Osteocyte (in vitro differentiated cells): Measurements from ENCODE around the gene CCSER1. TPM values are rescaled to one million over a fixed set of nuclear protein-coding genes. Genes with fewer than 3 reads are reported as not detected.

Experiments used
- DNase-seq: peaks from one replicate; pipeline ENCODE4 v3.0.0; 2021; ENCODE audit warnings: mixed read lengths; ENCODE audit not compliant: unreplicated experiment; ENCODE audit errors: extremely low spot score
- H3K27ac Mint-ChIP-seq: one replicate; pipeline ENCODE4 v1.8.0; 2021; ENCODE audit warnings: mild to moderate bottlenecking, mixed read lengths; ENCODE audit not compliant: unreplicated experiment
- H3K27me3 Mint-ChIP-seq: one replicate; pipeline ENCODE4 v1.8.0; 2021; ENCODE audit warnings: mixed read lengths; ENCODE audit not compliant: unreplicated experiment
- H3K36me3 Mint-ChIP-seq: one replicate; pipeline ENCODE4 v1.8.0; 2021; ENCODE audit warnings: mixed read lengths; ENCODE audit not compliant: unreplicated experiment
- H3K4me1 Mint-ChIP-seq: one replicate; pipeline ENCODE4 v1.8.0; 2021; ENCODE audit warnings: mixed read lengths; ENCODE audit not compliant: unreplicated experiment
- H3K4me3 Mint-ChIP-seq: one replicate; pipeline ENCODE4 v1.8.0; 2021; ENCODE audit warnings: mild to moderate bottlenecking, moderate library complexity, mixed read lengths; ENCODE audit not compliant: unreplicated experiment
- H3K9me3 Mint-ChIP-seq: one replicate; pipeline ENCODE4 v1.8.0; 2021; ENCODE audit warnings: mixed read lengths; ENCODE audit not compliant: unreplicated experiment
- total RNA-seq: library from RNA; stranded (reverse); gene quantifications from 2 replicates; pipeline ENCODE4 v1.2.1, GENCODE V29; 2021
- TF ChIP-seq, protein P1 (sequence below): fragments of 200-600 bp; sonication (generic); IDR thresholded peaks from 2 replicates; pipeline ENCODE4 v1.5.0; 2021; ENCODE audit warnings: antibody characterized with exemption, mild to moderate bottlenecking, moderate library complexity

CCSER1 gene
- total RNA-seq, 1 donor from 2014 or later = not detected

DNA sequence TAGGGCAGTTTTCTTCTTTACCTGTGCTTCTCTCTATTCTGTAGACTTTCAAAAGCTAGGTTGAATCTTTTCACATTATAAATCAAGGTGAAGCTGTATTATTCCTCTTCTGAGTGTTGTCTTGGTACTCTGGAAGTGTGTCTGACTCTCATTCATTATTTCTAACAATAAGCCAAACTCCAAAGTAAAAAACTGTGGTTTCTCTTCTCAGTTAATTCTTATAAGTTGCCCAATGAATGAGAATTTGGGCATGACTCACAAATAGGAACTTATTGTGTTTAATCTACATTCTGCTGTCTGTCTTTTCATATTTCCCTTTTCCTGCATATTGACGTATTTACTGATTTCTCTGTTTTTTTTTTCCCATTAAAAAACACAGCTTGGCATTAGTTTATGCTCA lies 714.5 kb downstream of the CCSER1 start:
- peaks cover 27% of the 10 kb centered on the region for H3K4me1 Mint-ChIP-seq

DNA sequence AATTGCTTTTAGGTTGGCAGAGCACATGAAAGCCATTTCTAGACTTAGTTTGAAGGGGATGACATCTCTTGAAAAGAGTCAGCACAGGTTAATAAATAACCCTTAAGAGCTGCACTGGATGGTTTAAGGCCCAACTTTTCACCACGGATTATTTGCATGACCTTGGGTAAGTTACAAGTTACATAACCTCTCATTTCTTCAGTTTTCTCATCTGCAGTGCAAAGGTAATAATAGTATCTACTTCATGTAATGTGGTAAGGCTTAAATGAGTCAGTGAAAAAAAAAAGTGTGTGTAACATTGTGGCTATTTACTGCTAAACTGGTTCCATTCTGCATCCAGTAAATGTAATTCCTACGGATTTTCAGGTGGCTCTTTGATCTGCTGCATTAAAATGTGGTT lies 715.8 kb downstream of the CCSER1 start:
- Mint-ChIP-seq H3K27ac (no peak overlapping the region), H3K4me3 (no peak overlapping the region), H3K36me3 (no peaks in the 10 kb centered on the region), H3K27me3 (no peaks in the 10 kb centered on the region), H3K4me1 (peaks cover 24% of the 10 kb centered on the region), H3K9me3 (no peaks in the 10 kb centered on the region)
- DNase-seq = no peak
- TF ChIP-seq, protein P1, sequence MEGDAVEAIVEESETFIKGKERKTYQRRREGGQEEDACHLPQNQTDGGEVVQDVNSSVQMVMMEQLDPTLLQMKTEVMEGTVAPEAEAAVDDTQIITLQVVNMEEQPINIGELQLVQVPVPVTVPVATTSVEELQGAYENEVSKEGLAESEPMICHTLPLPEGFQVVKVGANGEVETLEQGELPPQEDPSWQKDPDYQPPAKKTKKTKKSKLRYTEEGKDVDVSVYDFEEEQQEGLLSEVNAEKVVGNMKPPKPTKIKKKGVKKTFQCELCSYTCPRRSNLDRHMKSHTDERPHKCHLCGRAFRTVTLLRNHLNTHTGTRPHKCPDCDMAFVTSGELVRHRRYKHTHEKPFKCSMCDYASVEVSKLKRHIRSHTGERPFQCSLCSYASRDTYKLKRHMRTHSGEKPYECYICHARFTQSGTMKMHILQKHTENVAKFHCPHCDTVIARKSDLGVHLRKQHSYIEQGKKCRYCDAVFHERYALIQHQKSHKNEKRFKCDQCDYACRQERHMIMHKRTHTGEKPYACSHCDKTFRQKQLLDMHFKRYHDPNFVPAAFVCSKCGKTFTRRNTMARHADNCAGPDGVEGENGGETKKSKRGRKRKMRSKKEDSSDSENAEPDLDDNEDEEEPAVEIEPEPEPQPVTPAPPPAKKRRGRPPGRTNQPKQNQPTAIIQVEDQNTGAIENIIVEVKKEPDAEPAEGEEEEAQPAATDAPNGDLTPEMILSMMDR = no peak

More for the DNA sequence above, 714.5 kb downstream of the CCSER1 start:
- DNase-seq = no peak
- Mint-ChIP-seq H3K4me3 (no peak overlapping the region), H3K9me3 (no peaks in the 10 kb centered on the region), H3K27ac (no peak overlapping the region), H3K36me3 (no peaks in the 10 kb centered on the region), H3K27me3 (no peaks in the 10 kb centered on the region)
- TF ChIP-seq, protein P1 = no peak

- Mint-ChIP-seq H3K4me1 (peaks cover 24% of the 10 kb centered on the region), H3K4me3 (no peak overlapping the region), H3K36me3 (no peaks in the 10 kb centered on the region), H3K27ac (peak overlapping the region; percentile 4), H3K9me3 (no peaks in the 10 kb centered on the region), H3K27me3 (no peaks in the 10 kb centered on the region)
- TF ChIP-seq, protein P1 = no peak
- DNase-seq = no peak
Measured at GRCh38 chr4:90844241-90844640, 717.0 kb downstream of the CCSER1 start.

DNA sequence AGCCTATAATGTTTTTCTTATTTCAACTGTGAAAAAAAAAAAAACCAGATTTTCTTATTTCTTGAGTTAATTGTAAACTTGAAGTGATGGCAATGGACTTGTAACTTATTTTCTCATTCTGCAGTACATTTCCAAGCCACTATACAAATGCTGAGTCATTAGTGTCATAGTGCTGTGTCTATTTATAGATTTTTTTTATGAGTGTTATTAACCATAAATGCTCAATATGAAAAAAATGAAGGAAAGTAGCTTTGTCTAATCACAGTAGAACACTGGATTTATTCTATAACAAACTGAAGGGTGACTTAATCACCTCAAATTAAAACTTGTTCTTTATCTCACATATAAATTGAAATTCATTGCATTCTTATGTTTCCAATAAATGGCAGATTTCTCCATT lies 718.6 kb downstream of the CCSER1 start:
- no peak for DNase-seq

DNA sequence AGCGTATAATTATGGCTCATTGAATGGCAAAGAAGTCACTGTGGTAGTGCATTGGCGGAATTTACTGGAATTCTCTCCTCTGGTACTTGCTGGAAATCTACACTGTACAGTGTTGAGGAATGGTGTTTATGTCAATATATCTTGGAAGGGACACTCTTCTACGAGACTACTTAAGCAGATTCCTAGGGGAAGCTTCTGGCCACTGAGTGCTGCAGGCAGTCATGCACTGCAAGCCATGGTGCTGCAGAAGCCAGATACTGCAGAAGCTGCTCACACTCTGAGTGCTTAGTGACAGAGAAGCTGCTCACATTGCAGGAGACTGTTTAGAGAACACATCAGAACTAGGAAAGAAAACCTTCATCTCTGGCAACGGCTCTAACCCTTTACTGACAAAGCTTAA lies 725.0 kb downstream of the CCSER1 start:
- TF ChIP-seq, protein P1 = no peak
- Mint-ChIP-seq H3K9me3 (peaks cover 5% of the 10 kb centered on the region), H3K27ac (no peak overlapping the region), H3K4me3 (no peak overlapping the region), H3K27me3 (no peaks in the 10 kb centered on the region), H3K36me3 (no peaks in the 10 kb centered on the region), H3K4me1 (peaks cover 27% of the 10 kb centered on the region)
- no peak for DNase-seq

More for the DNA sequence above, 718.6 kb downstream of the CCSER1 start:
- Mint-ChIP-seq H3K36me3 (no peaks in the 10 kb centered on the region), H3K4me3 (no peak overlapping the region), H3K4me1 (peaks cover 23% of the 10 kb centered on the region), H3K9me3 (no peaks in the 10 kb centered on the region), H3K27me3 (no peaks in the 10 kb centered on the region), H3K27ac (no peak overlapping the region)
- TF ChIP-seq, protein P1 = no peak
